DND-41 (cell line): ENCODE data around the gene EXT2.

Experiments used
- EZH2 ChIP-seq: IDR thresholded peaks from 3 replicates; pipeline ENCODE4 v1.6.1; 2012; ENCODE audit warnings: borderline replicate concordance, low read depth, mild to moderate bottlenecking, moderate library complexity, low read length, inconsistent platforms; ENCODE audit not compliant: severe bottlenecking
- TF ChIP-seq, protein P1 (sequence below): IDR thresholded peaks from 2 replicates; pipeline ENCODE4 v1.5.1; 2012; ENCODE audit warnings: borderline replicate concordance, low read length, moderate library complexity, mild to moderate bottlenecking; ENCODE audit not compliant: poor library complexity, severe bottlenecking; ENCODE audit errors: extremely low read depth

- TF ChIP-seq, protein P1, sequence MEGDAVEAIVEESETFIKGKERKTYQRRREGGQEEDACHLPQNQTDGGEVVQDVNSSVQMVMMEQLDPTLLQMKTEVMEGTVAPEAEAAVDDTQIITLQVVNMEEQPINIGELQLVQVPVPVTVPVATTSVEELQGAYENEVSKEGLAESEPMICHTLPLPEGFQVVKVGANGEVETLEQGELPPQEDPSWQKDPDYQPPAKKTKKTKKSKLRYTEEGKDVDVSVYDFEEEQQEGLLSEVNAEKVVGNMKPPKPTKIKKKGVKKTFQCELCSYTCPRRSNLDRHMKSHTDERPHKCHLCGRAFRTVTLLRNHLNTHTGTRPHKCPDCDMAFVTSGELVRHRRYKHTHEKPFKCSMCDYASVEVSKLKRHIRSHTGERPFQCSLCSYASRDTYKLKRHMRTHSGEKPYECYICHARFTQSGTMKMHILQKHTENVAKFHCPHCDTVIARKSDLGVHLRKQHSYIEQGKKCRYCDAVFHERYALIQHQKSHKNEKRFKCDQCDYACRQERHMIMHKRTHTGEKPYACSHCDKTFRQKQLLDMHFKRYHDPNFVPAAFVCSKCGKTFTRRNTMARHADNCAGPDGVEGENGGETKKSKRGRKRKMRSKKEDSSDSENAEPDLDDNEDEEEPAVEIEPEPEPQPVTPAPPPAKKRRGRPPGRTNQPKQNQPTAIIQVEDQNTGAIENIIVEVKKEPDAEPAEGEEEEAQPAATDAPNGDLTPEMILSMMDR = no peak
- TF ChIP-seq EZH2 = no peak
Observed at GRCh38 chr11:44269369-44270351, 174.2 kb downstream of the EXT2 start.
